Measurements from ENCODE around the gene PARL. TPM values are rescaled to one million over a fixed set of nuclear protein-coding genes. Genes with fewer than 3 reads are reported as not detected.
A peak's percentile ranks its signal among the peaks of the same experiment; 100 is the strongest.
"Not testable (repeated sequence)": the region's sequence is repeated elsewhere in the genome, so short reads cannot be mapped to it uniquely, and the experiment has no call there.

Gene PARL
- polyA plus RNA-seq, 3 donors, result 51.4 to 57.0 (median 55.0) TPM

DNA sequence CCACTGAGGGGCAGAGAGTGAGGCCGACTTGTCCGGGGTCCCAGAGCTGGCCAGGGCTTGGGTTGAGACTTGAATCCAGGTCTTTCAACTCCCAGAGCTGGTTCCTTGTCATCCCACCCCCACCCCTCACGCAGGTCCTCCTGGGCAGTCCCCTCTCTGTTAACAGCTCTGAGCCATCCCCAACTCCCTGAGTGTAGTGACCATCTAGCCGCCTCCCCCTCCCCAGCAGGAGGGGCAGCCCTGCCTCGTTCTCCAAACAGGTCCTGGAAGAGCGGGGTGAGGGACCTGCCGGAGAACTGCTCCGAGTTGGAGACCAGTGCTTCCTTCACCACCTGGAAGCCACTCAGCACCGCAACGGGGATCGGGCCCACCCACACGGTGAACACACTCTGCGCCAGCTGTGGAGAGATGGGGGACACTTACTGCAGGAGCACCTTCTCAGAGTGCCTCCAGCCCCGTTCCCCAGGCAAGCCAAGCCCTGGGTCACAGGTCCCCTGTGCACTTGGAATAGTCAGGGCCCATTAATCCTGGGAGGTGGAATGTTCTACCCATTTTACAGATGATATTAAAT lies 24.4 kb upstream of the PARL start:
- no peak for DNase-seq

DNA sequence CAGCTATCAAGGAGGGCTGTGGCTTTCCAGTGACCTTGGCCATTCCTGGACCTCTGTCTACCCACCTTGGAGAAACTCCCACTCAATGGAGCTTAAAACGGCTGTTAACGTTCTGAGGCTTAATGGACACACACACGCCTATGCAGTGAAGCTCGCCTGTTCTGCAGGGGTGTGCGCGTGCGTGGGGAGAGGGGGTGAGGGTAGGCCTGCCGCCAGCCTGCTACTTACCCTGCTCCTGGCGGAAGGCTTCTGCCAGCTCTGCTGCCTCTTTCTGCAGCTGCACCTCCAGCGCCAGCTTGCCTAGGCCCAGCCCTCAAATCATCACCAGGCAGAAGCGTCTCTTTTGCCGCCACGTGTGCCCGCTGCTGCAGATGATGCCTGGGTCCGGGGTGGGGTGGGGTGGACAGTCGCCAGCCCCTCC lies 23.2 kb upstream of the PARL start:
- DNase-seq, result no peak

- no peak for DNase-seq
These were observed 22.5 kb upstream of the PARL start for GRCh38 chr3:183907176-183907575.

DNA sequence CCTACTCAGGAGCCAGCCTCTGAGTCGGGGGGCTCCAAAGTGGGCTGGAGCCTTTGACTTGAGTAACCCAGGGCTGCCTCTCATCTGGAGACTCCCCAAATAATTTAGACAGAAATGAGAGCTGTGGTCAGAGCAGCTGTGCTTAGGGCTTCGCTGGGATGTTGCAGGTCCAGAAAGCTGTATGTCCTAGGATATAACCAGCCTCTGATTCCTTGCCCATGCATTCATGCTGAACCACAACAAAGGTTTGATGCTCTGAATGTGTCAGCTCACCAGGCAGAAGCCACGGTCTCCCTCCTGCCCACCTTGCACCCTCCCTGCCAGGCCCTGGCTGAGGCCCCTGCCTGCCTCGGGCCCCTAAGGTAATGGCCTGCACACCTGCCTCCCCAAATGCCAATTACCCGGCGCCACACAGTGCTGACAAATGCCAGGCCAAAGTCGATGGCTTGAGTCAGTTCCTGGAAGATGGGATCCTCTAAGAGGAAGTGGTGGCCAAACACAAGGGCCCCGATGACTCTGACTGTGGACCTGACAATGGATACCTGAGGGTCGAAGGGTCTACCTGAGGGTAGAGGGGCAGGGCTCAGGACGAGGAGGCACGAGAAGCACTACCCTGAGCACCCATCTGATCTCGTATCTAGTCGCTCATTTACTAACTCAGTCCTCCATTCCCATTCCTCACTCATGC lies 21.7 kb upstream of the PARL start:
- no peak for DNase-seq

DNA sequence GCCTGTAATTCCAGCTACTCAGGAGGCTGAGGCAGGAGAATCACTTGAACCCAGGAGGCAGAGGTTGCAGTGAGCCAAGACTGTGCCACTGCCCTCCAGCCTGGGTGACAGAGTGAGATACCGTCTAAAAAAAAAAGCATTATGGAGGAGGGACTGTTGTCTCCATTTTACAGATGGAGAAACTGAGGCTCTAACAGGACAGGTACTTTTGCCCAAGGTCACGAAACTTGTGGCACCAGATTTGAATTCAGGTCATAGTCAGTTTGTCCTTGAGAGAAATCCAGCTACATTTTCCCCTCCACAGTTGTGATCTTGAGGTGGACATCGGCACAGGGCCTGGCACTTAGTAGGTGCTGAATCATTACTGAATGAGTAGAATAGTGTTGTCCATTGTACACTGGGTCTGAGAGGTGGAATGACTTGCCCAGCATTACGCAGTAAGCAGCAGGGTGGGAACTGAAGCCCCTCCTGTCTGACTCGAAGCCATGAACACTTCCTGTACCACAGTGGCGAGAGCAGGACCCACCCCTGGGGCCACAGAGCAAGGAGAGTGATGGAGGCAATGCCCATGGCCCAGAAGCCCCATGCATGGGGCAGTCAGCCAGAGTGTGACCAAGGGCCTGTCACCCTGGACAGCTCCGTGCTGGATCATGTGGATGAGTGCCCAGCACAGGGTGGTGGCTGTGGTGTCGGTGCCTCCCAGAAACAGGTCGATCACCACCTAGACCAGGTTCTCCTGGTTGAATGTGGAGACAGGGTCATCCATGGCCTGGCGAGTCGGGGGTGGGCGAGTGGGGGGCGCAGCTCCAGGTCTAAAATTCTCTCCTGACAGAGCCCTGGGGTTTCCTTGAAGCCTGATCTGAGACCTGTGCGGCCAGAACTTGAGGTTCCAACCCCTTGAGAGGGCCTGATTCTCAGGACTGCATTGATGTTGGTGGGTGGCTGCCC lies 20.4 kb upstream of the PARL start:
- no peak for DNase-seq

GRCh38 chr3:183898028-183898431 lies 13.3 kb upstream of the PARL start:
- no peak for DNase-seq

- no peak for DNase-seq
These were observed 12.9 kb upstream of the PARL start for GRCh38 chr3:183897606-183898005.

- no peak for DNase-seq
These were observed 11.9 kb upstream of the PARL start for GRCh38 chr3:183896610-183897009.

GRCh38 chr3:183896184-183896583 lies 11.5 kb upstream of the PARL start:
- DNase-seq, result no peak

DNA sequence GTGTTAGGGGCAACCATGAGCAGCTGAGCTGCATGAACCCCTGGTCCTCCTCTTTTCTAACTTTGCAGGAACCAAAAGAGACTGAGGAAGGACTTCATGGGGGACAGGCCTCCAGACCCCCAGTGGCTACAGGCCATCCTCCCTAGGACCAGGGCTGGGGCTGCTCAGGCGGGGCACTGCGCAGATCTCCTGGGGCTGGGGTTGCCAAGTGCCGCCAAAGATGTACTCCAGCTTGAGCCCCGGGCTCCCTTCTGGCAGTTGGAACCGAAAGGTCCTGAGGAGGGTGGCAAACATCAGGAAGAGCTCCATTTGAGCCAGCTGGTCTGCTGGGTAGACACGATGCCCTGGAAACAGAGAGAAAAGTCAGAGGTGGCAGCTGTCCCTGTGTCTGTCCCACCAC lies 11.1 kb upstream of the PARL start:
- no peak for DNase-seq

DNA sequence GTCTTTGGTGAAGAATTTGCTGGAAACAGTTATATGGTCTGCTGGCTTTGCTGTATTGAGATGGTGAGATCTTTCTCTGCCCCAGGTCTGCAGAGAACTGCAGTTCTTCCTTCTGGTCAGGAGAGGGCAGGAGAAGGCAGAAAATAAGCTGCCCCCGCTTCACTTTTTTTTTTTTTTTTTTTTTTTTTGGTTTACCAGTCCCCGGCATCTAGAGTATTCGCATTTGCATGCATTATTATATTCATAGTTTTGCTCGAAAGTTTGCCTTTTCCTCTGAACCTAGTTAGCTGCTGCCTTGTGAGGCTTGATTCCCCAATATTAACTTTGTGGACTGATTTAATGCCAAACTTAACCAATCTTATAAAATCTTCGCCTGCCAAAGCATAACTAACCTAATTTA lies 10.6 kb upstream of the PARL start:
- peak; percentile 38 for DNase-seq

DNA sequence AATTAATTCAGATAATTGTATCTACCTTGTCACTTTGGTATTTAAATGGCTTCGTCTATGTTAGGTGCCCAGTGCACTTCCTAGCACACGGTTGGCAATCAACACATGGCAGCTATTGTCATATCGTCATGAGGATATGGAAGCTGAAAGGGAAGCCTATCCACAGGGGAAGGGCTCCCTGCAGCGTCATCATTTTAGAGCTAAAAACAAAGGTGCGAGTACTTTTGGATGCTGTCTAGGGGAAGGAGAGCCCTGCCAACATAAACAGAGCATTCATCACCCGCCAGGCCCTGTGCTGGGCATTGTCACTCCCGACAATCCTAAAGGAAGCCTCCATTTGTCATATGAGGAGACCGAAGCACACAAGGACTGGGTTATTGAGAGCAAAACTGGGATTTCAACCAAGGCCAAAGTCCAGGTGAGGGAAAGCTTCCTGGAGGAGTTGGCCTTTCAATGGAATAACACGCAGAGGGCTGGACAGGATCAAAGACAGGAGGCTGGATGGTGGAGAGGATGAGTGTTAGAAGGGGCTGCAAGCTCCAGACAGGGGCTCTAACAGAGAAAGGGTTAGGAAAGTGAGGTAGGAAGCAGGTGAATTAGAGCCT lies 8.0 kb upstream of the PARL start:
- no peak for DNase-seq

DNA sequence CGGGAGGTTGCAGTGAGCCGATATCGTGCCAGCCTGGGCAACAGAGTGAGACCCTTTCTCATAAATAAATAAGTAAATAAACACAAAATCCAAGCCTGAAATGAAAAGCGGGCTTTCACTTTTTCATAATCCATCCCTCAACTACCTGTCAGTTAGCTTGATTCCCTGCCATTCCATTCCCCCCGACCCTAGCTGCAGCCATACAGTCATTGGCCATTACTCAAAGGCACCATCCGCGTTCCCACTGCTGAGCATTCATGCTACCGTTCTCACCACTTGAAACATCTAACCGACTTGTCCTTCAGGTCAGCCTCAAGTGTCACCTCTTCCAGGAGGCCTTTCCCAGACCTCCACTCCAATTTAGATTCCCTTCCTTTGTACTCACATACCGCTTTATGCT lies 1.1 kb upstream of the PARL start:
- no peak for DNase-seq

DNA sequence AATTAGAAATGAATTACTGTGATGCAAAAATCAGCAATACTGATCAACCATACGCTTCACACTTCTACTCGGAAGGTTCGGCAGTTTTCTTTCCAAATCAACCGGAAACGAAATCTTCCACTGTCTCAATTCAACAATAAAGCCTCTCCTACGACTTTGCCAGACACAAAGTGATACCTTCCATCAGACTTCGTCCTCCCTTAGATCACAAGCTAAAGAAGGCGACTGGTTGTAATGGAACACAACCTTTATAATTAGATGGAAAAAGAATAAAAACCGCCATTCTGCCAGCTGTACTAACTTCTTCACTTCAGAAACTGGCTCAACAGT lies 618 bp downstream of the PARL start:
- DNase-seq, result no peak

- no peak for DNase-seq
These were observed 1.2 kb downstream of the PARL start for GRCh38 chr3:183883291-183884096.

GRCh38 chr3:183880121-183880520 lies 4.6 kb downstream of the PARL start:
- no peak for DNase-seq

DNA sequence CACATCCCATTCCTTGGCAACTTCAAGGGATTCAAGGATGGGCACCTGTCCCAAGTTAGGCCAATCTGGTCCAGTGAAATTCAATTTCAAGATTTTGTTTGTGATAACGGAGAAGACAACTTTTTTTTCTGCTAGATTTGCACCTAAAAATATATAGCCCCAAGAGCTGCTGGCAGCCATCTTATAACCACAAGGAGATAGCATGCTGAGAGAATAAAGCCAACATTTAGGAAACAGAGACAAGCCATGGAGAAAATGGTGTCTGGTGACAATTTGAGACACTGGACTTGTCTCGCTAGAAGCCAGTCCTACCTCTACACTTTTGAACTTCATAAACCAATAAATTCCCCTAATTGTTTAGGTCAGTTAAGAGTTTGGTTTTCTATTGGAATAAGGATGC lies 5.4 kb downstream of the PARL start:
- no peak for DNase-seq

DNA sequence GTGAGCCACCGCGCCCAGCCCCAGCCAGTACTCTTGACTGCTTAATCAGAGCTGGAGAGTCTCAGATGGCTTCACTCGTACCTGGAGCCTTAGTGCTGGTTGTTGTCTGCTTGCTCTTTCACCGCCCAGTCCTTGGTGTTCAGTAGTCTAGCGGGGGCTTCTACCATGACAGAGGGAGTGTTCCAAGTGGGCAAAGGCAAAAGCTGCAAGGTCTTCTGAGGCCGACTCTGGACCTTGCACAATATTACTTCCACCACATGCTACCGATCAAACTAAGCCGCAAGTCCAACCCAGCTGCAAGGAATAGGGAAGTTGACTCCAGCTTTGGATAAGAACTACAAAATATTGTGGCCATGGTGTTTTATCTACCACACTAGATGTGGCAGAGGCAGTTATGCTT lies 6.6 kb downstream of the PARL start:
- no peak for DNase-seq

GRCh38 chr3:183877227-183877626 lies 7.5 kb downstream of the PARL start:
- DNase-seq, result not testable (repeated sequence)

- no peak for DNase-seq
These were observed 9.3 kb downstream of the PARL start for GRCh38 chr3:183875411-183875810.

- no peak for DNase-seq
These were observed 10.8 kb downstream of the PARL start for GRCh38 chr3:183873914-183874313.

GRCh38 chr3:183871541-183871940 lies 13.1 kb downstream of the PARL start:
- no peak for DNase-seq
